Stimulated activated naive CD8-positive, alpha-beta T cell treated with anti-CD3 and anti-CD28 coated beads, Interleukin-15, amount 100 ng/mL, for 72 hours (primary cell): ENCODE results near the gene BRD3OS.
A peak's percentile ranks its signal among the peaks of the same experiment; 100 is the strongest.
"Not testable (repeated sequence)": the region's sequence is repeated elsewhere in the genome, so short reads cannot be mapped to it uniquely, and the experiment has no call there.

Experiments used
- ATAC-seq: fragments of 150-1000 bp; cut with Tn5 transposase; 2 replicates; pipeline ENCODE4 v1.10.0; 2021; ENCODE audit warnings: mild to moderate bottlenecking, moderate library complexity
- DNase-seq, 2 donors: peaks; one replicate each; pipeline ENCODE4 v3.0.0; 2021 to 2022
- H3K27ac Mint-ChIP-seq, 2 donors: one replicate each; pipeline ENCODE4 v1.8.0; 2022; ENCODE audit warnings: mild to moderate bottlenecking in 2 of 2, mixed read lengths in 2 of 2, moderate library complexity in 2 of 2
- H3K27me3 Mint-ChIP-seq: one replicate; pipeline ENCODE4 v1.8.0; 2022; ENCODE audit warnings: mixed read lengths
- H3K4me1 Mint-ChIP-seq: one replicate; pipeline ENCODE4 v1.8.0; 2022; ENCODE audit warnings: mild to moderate bottlenecking, mixed read lengths
- H3K4me3 Mint-ChIP-seq, 2 donors: one replicate each; pipeline ENCODE4 v1.8.0; 2022; ENCODE audit warnings: mild to moderate bottlenecking in 2 of 2, mixed read lengths in 2 of 2, moderate library complexity in 1 of 2
- H3K9me3 Mint-ChIP-seq, 2 donors: one replicate each; pipeline ENCODE4 v1.8.0; 2022; ENCODE audit warnings: mixed read lengths in 2 of 2

The BRD3OS gene

GRCh38 chr9:134066913-134067851 lies 41.9 kb downstream of the BRD3OS start:
- DNase-seq: peak; percentile 49 to 61
- peak overlapping the region; percentile 94 for H3K4me3 Mint-ChIP-seq
- no peaks in the 10 kb centered on the region for H3K9me3 Mint-ChIP-seq
- peaks cover 47% of the 10 kb centered on the region for H3K4me1 Mint-ChIP-seq
- peaks cover 22% of the 10 kb centered on the region for H3K27me3 Mint-ChIP-seq
- peak overlapping the region; percentile 86 to 90 for H3K27ac Mint-ChIP-seq
- ATAC-seq: peak; percentile 21

GRCh38 chr9:134067904-134068743 lies 42.8 kb downstream of the BRD3OS start, which contains the start of gene BRD3:
BRD3 (minus strand) TSS chr9:134068026; CDS start chr9:134053477, 14,549 bp downstream.
- Mint-ChIP-seq H3K4me3 (peak within 1 kb of the TSS; percentile 94), H3K9me3 (no peaks in the 10 kb centered on the region)
- peak; percentile 84 to 85 for DNase-seq

GRCh38 chr9:134068744-134069479 lies 43.6 kb downstream of the BRD3OS start:
- DNase-seq (no peak), ATAC-seq (no peak)
- H3K4me1 Mint-ChIP-seq: peaks cover 31% of the 10 kb centered on the region
- peaks cover 30% of the 10 kb centered on the region for H3K27me3 Mint-ChIP-seq
- H3K9me3 Mint-ChIP-seq: no peaks in the 10 kb centered on the region
- H3K27ac Mint-ChIP-seq: peak overlapping the region; percentile 67 to 86
- H3K4me3 Mint-ChIP-seq: peak overlapping the region; percentile 83 to 84

More at GRCh38 chr9:134067904-134068743, 42.8 kb downstream of the BRD3OS start, which contains the start of gene BRD3:
- Mint-ChIP-seq H3K27ac (peak within 1 kb of the TSS; percentile 86 to 90), H3K4me1 (peaks cover 38% of the 10 kb centered on the region), H3K27me3 (peaks cover 22% of the 10 kb centered on the region)
- ATAC-seq: peak; percentile 90

- H3K27me3 Mint-ChIP-seq: peaks cover 36% of the 10 kb centered on the region
- ATAC-seq (no peak), DNase-seq (no peak)
- H3K4me1 Mint-ChIP-seq: peaks cover 26% of the 10 kb centered on the region
- H3K27ac Mint-ChIP-seq: no peak overlapping the region
- peak overlapping the region; percentile 83 to 84 for H3K4me3 Mint-ChIP-seq
- no peaks in the 10 kb centered on the region for H3K9me3 Mint-ChIP-seq
Observed at GRCh38 chr9:134069480-134070399, 44.5 kb downstream of the BRD3OS start.

- Mint-ChIP-seq H3K4me3 (no peak overlapping the region), H3K9me3 (peaks cover 0 to 1% of the 10 kb centered on the region in 2 donors), H3K27me3 (peaks cover 36% of the 10 kb centered on the region), H3K4me1 (peaks cover 12% of the 10 kb centered on the region), H3K27ac (no peak overlapping the region)
- DNase-seq: no peak
- ATAC-seq: no peak
Observed at GRCh38 chr9:134071149-134071548, 45.9 kb downstream of the BRD3OS start.

GRCh38 chr9:134072683-134073082 lies 47.4 kb downstream of the BRD3OS start:
- not testable (repeated sequence) for H3K4me1 Mint-ChIP-seq, H3K9me3 Mint-ChIP-seq, H3K27ac Mint-ChIP-seq, ATAC-seq, DNase-seq, H3K4me3 Mint-ChIP-seq
- peaks cover 36% of the 10 kb centered on the region for H3K27me3 Mint-ChIP-seq

GRCh38 chr9:134073500-134073899 lies 48.2 kb downstream of the BRD3OS start:
- ATAC-seq: no peak
- Mint-ChIP-seq H3K4me3 (no peak overlapping the region), H3K9me3 (peaks cover 7 to 10% of the 10 kb centered on the region in 2 donors), H3K4me1 (peaks cover 8% of the 10 kb centered on the region), H3K27ac (no peak overlapping the region), H3K27me3 (peaks cover 37% of the 10 kb centered on the region)
- DNase-seq: no peak

GRCh38 chr9:134075689-134076088 lies 50.4 kb downstream of the BRD3OS start:
- not testable (repeated sequence) for H3K27ac Mint-ChIP-seq, H3K4me3 Mint-ChIP-seq, ATAC-seq, H3K4me1 Mint-ChIP-seq, DNase-seq
- Mint-ChIP-seq H3K9me3 (peaks cover 13 to 18% of the 10 kb centered on the region in 2 donors), H3K27me3 (peaks cover 31% of the 10 kb centered on the region)

- Mint-ChIP-seq H3K4me1 (no peaks in the 10 kb centered on the region), H3K4me3 (no peak overlapping the region), H3K27ac (no peak overlapping the region), H3K9me3 (peaks cover 13 to 18% of the 10 kb centered on the region in 2 donors), H3K27me3 (peaks cover 33% of the 10 kb centered on the region)
- DNase-seq (no peak), ATAC-seq (no peak)
Observed at GRCh38 chr9:134076644-134077043, 51.4 kb downstream of the BRD3OS start.
